Measurements from ENCODE around the gene SUN3. TPM values are rescaled to one million over a fixed set of nuclear protein-coding genes. Genes with fewer than 3 reads are reported as not detected.

The SUN3 gene
- total RNA-seq, 1 donor from 2014 or later = not detected

- intact Hi-C loops (cut with DNase I) = loop anchor here (10.0 kb wide), 1 partner anchor 55 kb away; no protein-coding TSS in a partner anchor
- no peak overlapping the region for H3K27ac ChIP-seq
Measured at GRCh38 chr7:48049850-48050249, 20.9 kb upstream of the SUN3 start.

GRCh38 chr7:48048113-48048512, 19.2 kb upstream of the SUN3 start:
- no peaks in the 10 kb centered on the region for H3K4me1 ChIP-seq
- intact Hi-C loops (cut with DNase I) = loop anchor here (10.0 kb wide), 1 partner anchor 57 kb away; no protein-coding TSS in a partner anchor
- no peak overlapping the region for H3K4me3 ChIP-seq
- H3K27me3 ChIP-seq = no peaks in the 10 kb centered on the region
- no peak overlapping the region for H3K27ac ChIP-seq
- H3K9me3 ChIP-seq = no peaks in the 10 kb centered on the region
- H3K36me3 ChIP-seq = no peaks in the 10 kb centered on the region
- no peak for TF ChIP-seq POLR2A (IDR thresholded peaks at IDR 0.05)
- no peak for TF ChIP-seq CTCF (IDR thresholded peaks at IDR 0.05)
- no peak for TF ChIP-seq POLR2AphosphoS5 (IDR thresholded peaks at IDR 0.05; ENCODE audit: insufficient read depth in 1 of 2, low read depth in 1 of 2)
- DNase-seq (ENCODE audit: extremely low spot score in 2 of 2) = no peak

More at GRCh38 chr7:48049850-48050249, 20.9 kb upstream of the SUN3 start:
- no peak for TF ChIP-seq POLR2AphosphoS5 (IDR thresholded peaks at IDR 0.05; ENCODE audit: insufficient read depth in 1 of 2, low read depth in 1 of 2)
- TF ChIP-seq CTCF (IDR thresholded peaks at IDR 0.05) = no peak
- no peak for TF ChIP-seq POLR2A (IDR thresholded peaks at IDR 0.05)
- H3K27me3 ChIP-seq = no peaks in the 10 kb centered on the region
- no peak overlapping the region for H3K4me3 ChIP-seq
- H3K9me3 ChIP-seq = no peaks in the 10 kb centered on the region
- H3K4me1 ChIP-seq = no peaks in the 10 kb centered on the region
- no peaks in the 10 kb centered on the region for H3K36me3 ChIP-seq
- no peak for DNase-seq (ENCODE audit: extremely low spot score in 2 of 2)

GRCh38 chr7:48046458-48046857, 17.6 kb upstream of the SUN3 start:
- no peak for TF ChIP-seq POLR2AphosphoS5 (IDR thresholded peaks at IDR 0.05; ENCODE audit: insufficient read depth in 1 of 2, low read depth in 1 of 2)
- TF ChIP-seq CTCF (IDR thresholded peaks at IDR 0.05) = no peak
- TF ChIP-seq POLR2A (IDR thresholded peaks at IDR 0.05) = no peak
- intact Hi-C loops (cut with DNase I) = loop anchor here (10.0 kb wide), 1 partner anchor 58 kb away; no protein-coding TSS in a partner anchor
- Histone ChIP-seq H3K9me3 (no peaks in the 10 kb centered on the region), H3K4me1 (no peaks in the 10 kb centered on the region), H3K4me3 (no peak overlapping the region), H3K27ac (no peak overlapping the region), H3K36me3 (no peaks in the 10 kb centered on the region), H3K27me3 (no peaks in the 10 kb centered on the region)
- DNase-seq (ENCODE audit: extremely low spot score in 2 of 2) = no peak

- Histone ChIP-seq H3K36me3 (no peaks in the 10 kb centered on the region), H3K27me3 (no peaks in the 10 kb centered on the region), H3K4me3 (no peak overlapping the region), H3K9me3 (no peaks in the 10 kb centered on the region), H3K27ac (no peak overlapping the region), H3K4me1 (no peaks in the 10 kb centered on the region)
- intact Hi-C loops (cut with DNase I) = loop anchor here (10.0 kb wide), 1 partner anchor 60 kb away; no protein-coding TSS in a partner anchor
- no peak for TF ChIP-seq POLR2A (IDR thresholded peaks at IDR 0.05)
- no peak for TF ChIP-seq POLR2AphosphoS5 (IDR thresholded peaks at IDR 0.05; ENCODE audit: insufficient read depth in 1 of 2, low read depth in 1 of 2)
- TF ChIP-seq CTCF (IDR thresholded peaks at IDR 0.05) = no peak
- DNase-seq (ENCODE audit: extremely low spot score in 2 of 2) = no peak
Measured at GRCh38 chr7:48045195-48045765, 16.4 kb upstream of the SUN3 start.

- Histone ChIP-seq H3K27ac (no peak overlapping the region), H3K9me3 (no peaks in the 10 kb centered on the region), H3K4me1 (no peaks in the 10 kb centered on the region), H3K27me3 (no peaks in the 10 kb centered on the region), H3K4me3 (no peak overlapping the region), H3K36me3 (no peaks in the 10 kb centered on the region)
- TF ChIP-seq POLR2AphosphoS5 (IDR thresholded peaks at IDR 0.05; ENCODE audit: insufficient read depth in 1 of 2, low read depth in 1 of 2) (no peak), CTCF (IDR thresholded peaks at IDR 0.05) (no peak), POLR2A (IDR thresholded peaks at IDR 0.05) (no peak)
- intact Hi-C loops (cut with DNase I) = loop anchor here (10.0 kb wide), 1 partner anchor 62 kb away; no protein-coding TSS in a partner anchor
- no peak for DNase-seq (ENCODE audit: extremely low spot score in 2 of 2)
Measured at GRCh38 chr7:48042636-48043035, 13.7 kb upstream of the SUN3 start.

Data from vagina (tissue), 2 donors.